GM10266 (cell line): ENCODE data around the gene CYB561.

Experiments used
- DNase-seq: peaks from one replicate; pipeline ENCODE4 v3.0.0; 2012; ENCODE audit errors: extremely low spot score
- CTCF ChIP-seq: IDR thresholded peaks from 2 replicates; pipeline ENCODE4 v1.5.1; 2012; ENCODE audit warnings: mild to moderate bottlenecking, low read depth; ENCODE audit not compliant: control insufficient read depth, insufficient read depth; ENCODE audit errors: missing control alignments

The CYB561 gene

GRCh38 chr17:63478814-63479494 is 32.8 kb upstream of the CYB561 start:
- DNase-seq: peak; percentile 93
- peak; percentile 88 for TF ChIP-seq CTCF

GRCh38 chr17:63477480-63478440 is 31.7 kb upstream of the CYB561 start:
- TF ChIP-seq CTCF: no peak
- peak; percentile 47 for DNase-seq

GRCh38 chr17:63476854-63477479 is 30.9 kb upstream of the CYB561 start, which contains the start of gene ACE:
Gene ACE (plus strand): TSS chr17:63477061. CDS start chr17:63477095, 34 bp downstream.
- no peak for TF ChIP-seq CTCF
- peak; percentile 72 for DNase-seq

GRCh38 chr17:63476459-63476853 is 30.4 kb upstream of the CYB561 start:
- peak; percentile 53 for DNase-seq
- TF ChIP-seq CTCF: no peak

GRCh38 chr17:63475491-63476412 is 29.6 kb upstream of the CYB561 start:
- no peak for DNase-seq
- no peak for TF ChIP-seq CTCF

- no peak for DNase-seq
- no peak for TF ChIP-seq CTCF
Observed at GRCh38 chr17:63474586-63475460, 28.7 kb upstream of the CYB561 start.
